Measurements from ENCODE around the gene ZNF669. TPM values are rescaled to one million over a fixed set of nuclear protein-coding genes. Genes with fewer than 3 reads are reported as not detected.

ZNF669 gene
- polyA plus RNA-seq, 1 donor = 5.6 TPM

GRCh38 chr1:247096112-247096511 is 8.0 kb downstream of the ZNF669 start:
- peaks cover 11% of the 10 kb centered on the region for H3K9me3 ChIP-seq (ENCODE audit: control insufficient read depth, low read depth, low read length)
- H3K27ac ChIP-seq (ENCODE audit: low read length) = no peak overlapping the region
- H3K4me1 ChIP-seq (ENCODE audit: control insufficient read depth, insufficient read depth, low read length) = no peaks in the 10 kb centered on the region
- H3K4me3 ChIP-seq (ENCODE audit: low read length) = no peak overlapping the region
- H3K36me3 ChIP-seq (ENCODE audit: control insufficient read depth, insufficient read depth, low read length) = peaks cover 13% of the 10 kb centered on the region
- no peaks in the 10 kb centered on the region for H3K27me3 ChIP-seq (ENCODE audit: control insufficient read depth, insufficient read depth, low read length)
- DNase-seq = no peak
- no CpG with 5 or more reads among the region's 3 CpGs for WGBS (ENCODE audit: insufficient coverage, low lambda C conversion rate)

GRCh38 chr1:247090455-247090854 is 13.7 kb downstream of the ZNF669 start:
- no peaks in the 10 kb centered on the region for H3K36me3 ChIP-seq (ENCODE audit: control insufficient read depth, insufficient read depth, low read length)
- H3K27me3 ChIP-seq (ENCODE audit: control insufficient read depth, insufficient read depth, low read length) = no peaks in the 10 kb centered on the region
- H3K27ac ChIP-seq (ENCODE audit: low read length) = no peak overlapping the region
- no peaks in the 10 kb centered on the region for H3K4me1 ChIP-seq (ENCODE audit: control insufficient read depth, insufficient read depth, low read length)
- DNase-seq = no peak
- WGBS (ENCODE audit: insufficient coverage, low lambda C conversion rate) = no CpG with 5 or more reads among the region's 14 CpGs
- no peaks in the 10 kb centered on the region for H3K9me3 ChIP-seq (ENCODE audit: control insufficient read depth, low read depth, low read length)
- H3K4me3 ChIP-seq (ENCODE audit: low read length) = no peak overlapping the region

- H3K27me3 ChIP-seq (ENCODE audit: control insufficient read depth, insufficient read depth, low read length) = no peaks in the 10 kb centered on the region
- no peak for DNase-seq
- H3K4me3 ChIP-seq (ENCODE audit: low read length) = no peak overlapping the region
- no peak overlapping the region for H3K27ac ChIP-seq (ENCODE audit: low read length)
- 20% methylated on average over 1 of the region's 17 CpGs for WGBS (ENCODE audit: insufficient coverage, low lambda C conversion rate)
- no peaks in the 10 kb centered on the region for H3K36me3 ChIP-seq (ENCODE audit: control insufficient read depth, insufficient read depth, low read length)
- no peaks in the 10 kb centered on the region for H3K9me3 ChIP-seq (ENCODE audit: control insufficient read depth, low read depth, low read length)
- no peaks in the 10 kb centered on the region for H3K4me1 ChIP-seq (ENCODE audit: control insufficient read depth, insufficient read depth, low read length)
Observed at GRCh38 chr1:247089616-247090375, 14.4 kb downstream of the ZNF669 start.

- H3K9me3 ChIP-seq (ENCODE audit: control insufficient read depth, low read depth, low read length) = no peaks in the 10 kb centered on the region
- H3K36me3 ChIP-seq (ENCODE audit: control insufficient read depth, insufficient read depth, low read length) = no peaks in the 10 kb centered on the region
- H3K27me3 ChIP-seq (ENCODE audit: control insufficient read depth, insufficient read depth, low read length) = no peaks in the 10 kb centered on the region
- DNase-seq = no peak
- no peak overlapping the region for H3K27ac ChIP-seq (ENCODE audit: low read length)
- no peaks in the 10 kb centered on the region for H3K4me1 ChIP-seq (ENCODE audit: control insufficient read depth, insufficient read depth, low read length)
- H3K4me3 ChIP-seq (ENCODE audit: low read length) = no peak overlapping the region
- no CpG with 5 or more reads among the region's 4 CpGs for WGBS (ENCODE audit: insufficient coverage, low lambda C conversion rate)
Observed at GRCh38 chr1:247088967-247089366, 15.2 kb downstream of the ZNF669 start.

GRCh38 chr1:247087256-247087655 is 16.9 kb downstream of the ZNF669 start:
- no peaks in the 10 kb centered on the region for H3K4me1 ChIP-seq (ENCODE audit: control insufficient read depth, insufficient read depth, low read length)
- no peaks in the 10 kb centered on the region for H3K27me3 ChIP-seq (ENCODE audit: control insufficient read depth, insufficient read depth, low read length)
- no peak overlapping the region for H3K27ac ChIP-seq (ENCODE audit: low read length)
- H3K36me3 ChIP-seq (ENCODE audit: control insufficient read depth, insufficient read depth, low read length) = no peaks in the 10 kb centered on the region
- DNase-seq = no peak
- H3K4me3 ChIP-seq (ENCODE audit: low read length) = no peak overlapping the region
- no CpG with 5 or more reads among the region's 1 CpG for WGBS (ENCODE audit: insufficient coverage, low lambda C conversion rate)
- H3K9me3 ChIP-seq (ENCODE audit: control insufficient read depth, low read depth, low read length) = no peaks in the 10 kb centered on the region

GRCh38 chr1:247085310-247085709 is 18.8 kb downstream of the ZNF669 start:
- DNase-seq = no peak
- no peak overlapping the region for H3K27ac ChIP-seq (ENCODE audit: low read length)
- H3K27me3 ChIP-seq (ENCODE audit: control insufficient read depth, insufficient read depth, low read length) = no peaks in the 10 kb centered on the region
- no peaks in the 10 kb centered on the region for H3K36me3 ChIP-seq (ENCODE audit: control insufficient read depth, insufficient read depth, low read length)
- WGBS (ENCODE audit: insufficient coverage, low lambda C conversion rate) = no CpG with 5 or more reads among the region's 8 CpGs
- H3K4me3 ChIP-seq (ENCODE audit: low read length) = no peak overlapping the region
- H3K4me1 ChIP-seq (ENCODE audit: control insufficient read depth, insufficient read depth, low read length) = no peaks in the 10 kb centered on the region
- H3K9me3 ChIP-seq (ENCODE audit: control insufficient read depth, low read depth, low read length) = no peaks in the 10 kb centered on the region

- no peak overlapping the region for H3K27ac ChIP-seq (ENCODE audit: low read length)
- H3K27me3 ChIP-seq (ENCODE audit: control insufficient read depth, insufficient read depth, low read length) = no peaks in the 10 kb centered on the region
- WGBS (ENCODE audit: insufficient coverage, low lambda C conversion rate) = 100% methylated on average over 2 of the region's 8 CpGs
- no peak for DNase-seq
- no peaks in the 10 kb centered on the region for H3K9me3 ChIP-seq (ENCODE audit: control insufficient read depth, low read depth, low read length)
- no peaks in the 10 kb centered on the region for H3K4me1 ChIP-seq (ENCODE audit: control insufficient read depth, insufficient read depth, low read length)
- no peaks in the 10 kb centered on the region for H3K36me3 ChIP-seq (ENCODE audit: control insufficient read depth, insufficient read depth, low read length)
- H3K4me3 ChIP-seq (ENCODE audit: low read length) = no peak overlapping the region
Observed at GRCh38 chr1:247084771-247085170, 19.4 kb downstream of the ZNF669 start.

GRCh38 chr1:247079141-247079874 is 24.8 kb downstream of the ZNF669 start:
- no peaks in the 10 kb centered on the region for H3K9me3 ChIP-seq (ENCODE audit: control insufficient read depth, low read depth, low read length)
- peak overlapping the region; percentile 95 for H3K4me3 ChIP-seq (ENCODE audit: low read length)
- DNase-seq = peak in 1 of 2 donors; percentile 19
- WGBS (ENCODE audit: insufficient coverage, low lambda C conversion rate) = 61% methylated on average over 10 of the region's 23 CpGs
- H3K27ac ChIP-seq (ENCODE audit: low read length) = no peak overlapping the region
- H3K36me3 ChIP-seq (ENCODE audit: control insufficient read depth, insufficient read depth, low read length) = no peaks in the 10 kb centered on the region
- H3K4me1 ChIP-seq (ENCODE audit: control insufficient read depth, insufficient read depth, low read length) = no peaks in the 10 kb centered on the region
- H3K27me3 ChIP-seq (ENCODE audit: control insufficient read depth, insufficient read depth, low read length) = no peaks in the 10 kb centered on the region

- H3K9me3 ChIP-seq (ENCODE audit: control insufficient read depth, low read depth, low read length) = no peaks in the 10 kb centered on the region
- H3K4me1 ChIP-seq (ENCODE audit: control insufficient read depth, insufficient read depth, low read length) = no peaks in the 10 kb centered on the region
- H3K27me3 ChIP-seq (ENCODE audit: control insufficient read depth, insufficient read depth, low read length) = no peaks in the 10 kb centered on the region
- H3K27ac ChIP-seq (ENCODE audit: low read length) = peak within 1 kb of the TSS; percentile 62
- no CpG with 5 or more reads among the region's 57 CpGs for WGBS (ENCODE audit: insufficient coverage, low lambda C conversion rate)
- peak; percentile 93 to 96 for DNase-seq
- peak within 1 kb of the TSS; percentile 95 for H3K4me3 ChIP-seq (ENCODE audit: low read length)
- H3K36me3 ChIP-seq (ENCODE audit: control insufficient read depth, insufficient read depth, low read length) = no peaks in the 10 kb centered on the region
Observed at GRCh38 chr1:247078258-247079140, 25.7 kb downstream of the ZNF669 start, which contains the start of gene ZNF670. Gene ZNF670 (minus strand): TSS chr1:247078811. CDS start chr1:247078596, 215 bp downstream.

GRCh38 chr1:247077876-247078257 is 26.3 kb downstream of the ZNF669 start:
- Histone ChIP-seq H3K9me3 (ENCODE audit: control insufficient read depth, low read depth, low read length) (no peaks in the 10 kb centered on the region), H3K4me1 (ENCODE audit: control insufficient read depth, insufficient read depth, low read length) (no peaks in the 10 kb centered on the region), H3K4me3 (ENCODE audit: low read length) (peak overlapping the region; percentile 95), H3K27ac (ENCODE audit: low read length) (peak overlapping the region; percentile 62), H3K36me3 (ENCODE audit: control insufficient read depth, insufficient read depth, low read length) (no peaks in the 10 kb centered on the region), H3K27me3 (ENCODE audit: control insufficient read depth, insufficient read depth, low read length) (no peaks in the 10 kb centered on the region)
- no CpG with 5 or more reads among the region's 8 CpGs for WGBS (ENCODE audit: insufficient coverage, low lambda C conversion rate)
- peak in 1 of 2 donors; percentile 48 for DNase-seq

Data from large intestine (tissue), 3 donors.